ENCODE measurements around the gene PPP1R3C.

The PPP1R3C gene

GRCh38 chr10:91601212-91601611 lies 31.7 kb downstream of the PPP1R3C start:
- DNase-seq (ENCODE audit: low read depth) = no peak

- peak; percentile 75 for DNase-seq (ENCODE audit: low read depth)
Measured at GRCh38 chr10:91598211-91598977, 34.5 kb downstream of the PPP1R3C start.

GRCh38 chr10:91597197-91597881 lies 35.5 kb downstream of the PPP1R3C start:
- no peak for DNase-seq (ENCODE audit: low read depth)

GRCh38 chr10:91596825-91597196 lies 36.1 kb downstream of the PPP1R3C start:
- peak; percentile 80 for DNase-seq (ENCODE audit: low read depth)

- DNase-seq (ENCODE audit: low read depth) = peak; percentile 28
Measured at GRCh38 chr10:91593834-91594233, 39.0 kb downstream of the PPP1R3C start.

- DNase-seq (ENCODE audit: low read depth) = no peak
Measured at GRCh38 chr10:91593366-91593765, 39.5 kb downstream of the PPP1R3C start.

- DNase-seq (ENCODE audit: low read depth) = no peak
Measured at GRCh38 chr10:91592266-91592975, 40.5 kb downstream of the PPP1R3C start.

GRCh38 chr10:91591797-91592174 lies 41.1 kb downstream of the PPP1R3C start:
- no peak for DNase-seq (ENCODE audit: low read depth)

- DNase-seq (ENCODE audit: low read depth) = peak; percentile 81
Measured at GRCh38 chr10:91590904-91591796, 41.7 kb downstream of the PPP1R3C start.

- DNase-seq (ENCODE audit: low read depth) = peak; percentile 99
Measured at GRCh38 chr10:91590142-91590903, 42.5 kb downstream of the PPP1R3C start.

GRCh38 chr10:91589658-91590035 lies 43.2 kb downstream of the PPP1R3C start:
- no peak for DNase-seq (ENCODE audit: low read depth)

- DNase-seq (ENCODE audit: low read depth) = peak; percentile 89
Measured at GRCh38 chr10:91589015-91589657, 43.7 kb downstream of the PPP1R3C start.

- peak; percentile 55 for DNase-seq (ENCODE audit: low read depth)
Measured at GRCh38 chr10:91587710-91588638, 44.9 kb downstream of the PPP1R3C start.

- no peak for DNase-seq (ENCODE audit: low read depth)
Measured at GRCh38 chr10:91582153-91582554, 50.7 kb downstream of the PPP1R3C start.

- peak; percentile 83 for DNase-seq (ENCODE audit: low read depth)
Measured at GRCh38 chr10:91579329-91579985, 53.4 kb downstream of the PPP1R3C start.
